Amniotic epithelial cell (primary cell): Measurements from ENCODE around the gene SRXN1.

Experiments
- DNase-seq: peaks from one replicate; pipeline ENCODE4 v3.0.0-alpha.2; 2010; ENCODE audit warnings: low read depth

SRXN1 gene

DNA sequence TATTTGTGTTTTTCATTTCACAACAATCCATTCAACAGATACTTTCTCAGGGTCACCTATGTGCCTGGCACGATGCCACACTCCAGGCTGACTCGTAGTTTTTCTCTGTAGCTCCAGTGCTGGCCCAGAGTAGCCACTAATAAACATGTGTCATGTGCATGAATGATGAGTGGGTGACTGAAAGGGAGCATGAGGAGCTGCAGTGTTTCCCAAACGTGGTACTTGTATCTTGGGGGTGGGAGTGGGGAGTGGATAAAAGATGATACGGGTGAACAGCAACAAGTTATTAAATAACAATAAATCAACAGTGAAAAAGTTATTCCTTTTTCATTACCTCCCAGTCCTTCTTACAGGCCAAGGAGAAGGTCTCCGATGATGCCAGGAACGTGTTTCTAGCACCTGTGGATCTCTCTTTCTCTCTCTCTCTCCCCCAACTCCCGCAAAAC is 17.1 kb downstream of the SRXN1 start:
- no peak for DNase-seq

DNA sequence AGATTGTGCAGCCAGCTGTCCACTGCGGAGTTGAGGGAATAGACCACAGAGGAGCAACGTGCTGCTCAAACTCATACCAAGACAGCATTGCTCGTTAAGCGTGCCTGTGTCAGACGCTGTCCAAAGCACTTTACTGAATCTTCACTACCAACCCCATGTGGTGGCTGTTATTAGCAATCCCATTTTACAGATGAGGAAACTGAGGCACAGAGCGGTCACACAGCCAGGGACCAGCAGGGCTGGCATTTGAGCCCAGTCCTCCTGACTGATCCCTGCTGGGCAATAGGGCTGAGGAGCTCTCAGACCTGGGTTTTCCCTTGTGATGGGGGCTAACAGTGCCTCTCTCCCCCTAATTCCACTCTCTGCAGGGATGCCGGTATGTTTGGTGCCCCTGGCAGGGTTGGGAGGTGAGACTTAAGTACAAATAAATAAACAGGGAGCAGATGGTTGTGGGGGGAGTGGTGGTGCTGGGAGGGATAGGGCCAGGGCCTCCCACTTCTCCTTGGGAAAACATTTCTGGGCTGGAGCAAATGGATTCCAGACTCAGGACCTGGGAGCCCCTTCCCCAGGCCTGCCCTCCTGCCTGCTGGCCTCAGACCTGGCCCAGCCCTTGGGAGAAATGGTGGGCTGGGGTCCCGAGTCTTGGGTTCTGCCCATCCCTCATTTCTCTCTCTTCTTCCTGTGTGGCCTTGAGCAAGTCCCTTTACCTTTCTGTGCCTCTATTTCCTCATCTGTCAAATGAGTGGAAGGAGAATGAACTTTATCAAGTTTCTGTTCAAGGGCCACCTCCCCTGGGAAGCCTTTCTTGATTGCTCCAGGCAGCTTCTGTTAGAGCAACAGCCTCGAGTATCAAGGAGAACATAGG is 17.7 kb downstream of the SRXN1 start:
- no peak for DNase-seq

DNA sequence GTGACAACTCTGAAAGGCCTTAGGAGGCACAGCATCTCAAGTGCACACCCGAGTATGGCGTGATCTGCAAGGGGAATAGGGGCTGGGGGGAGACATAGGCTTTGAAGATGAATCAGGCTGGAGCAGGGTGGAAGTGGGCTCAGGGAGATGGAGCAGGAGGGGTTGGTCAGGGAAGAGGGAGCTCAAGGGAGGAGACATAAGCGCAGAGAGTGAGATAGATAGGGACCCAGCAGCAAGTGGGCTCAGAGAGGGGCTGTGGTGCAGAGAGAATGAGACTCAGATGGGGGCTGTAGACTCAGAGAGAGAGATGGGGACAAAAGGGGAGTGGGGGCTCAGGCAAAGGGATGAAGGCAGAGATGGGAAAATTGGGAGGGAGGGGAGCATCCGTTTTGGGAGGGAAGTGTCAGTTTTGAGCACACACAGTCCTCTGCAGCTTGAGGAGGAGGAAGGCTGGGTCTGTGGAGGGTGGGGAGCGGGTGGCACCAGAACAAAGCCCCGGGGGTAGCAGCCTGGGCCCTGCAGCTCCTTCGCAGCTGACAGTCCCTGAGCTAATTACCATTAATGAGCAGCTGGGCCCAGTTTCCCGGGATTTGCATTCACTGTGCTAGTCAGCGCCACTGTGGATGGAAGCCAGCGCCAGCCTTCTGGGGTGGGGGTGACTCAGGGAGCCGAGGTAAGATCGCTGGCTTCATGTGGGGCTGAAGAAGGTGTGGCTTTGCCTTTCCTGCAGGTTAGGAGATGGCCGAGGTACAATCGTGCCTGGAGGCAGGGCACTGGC is 18.7 kb downstream of the SRXN1 start:
- no peak for DNase-seq

DNA sequence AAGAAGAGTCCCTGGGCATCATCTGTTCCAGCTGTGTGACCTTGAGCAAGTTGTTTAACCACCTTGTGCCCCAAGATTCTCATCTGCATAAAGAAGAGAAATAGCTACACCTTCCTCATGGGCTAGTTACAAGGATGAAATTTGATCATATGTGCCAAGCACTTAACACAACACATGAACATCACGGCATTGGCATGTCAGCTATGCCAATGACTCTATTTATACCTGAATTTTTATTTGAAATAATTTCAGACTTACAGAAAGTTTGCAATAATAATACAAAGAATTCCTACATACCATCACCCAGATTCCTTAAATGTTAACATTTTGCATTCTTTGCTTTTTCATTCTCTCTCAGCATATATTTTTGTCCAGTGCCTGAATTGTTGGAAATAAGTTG is 21.9 kb downstream of the SRXN1 start:
- DNase-seq, result no peak

DNA sequence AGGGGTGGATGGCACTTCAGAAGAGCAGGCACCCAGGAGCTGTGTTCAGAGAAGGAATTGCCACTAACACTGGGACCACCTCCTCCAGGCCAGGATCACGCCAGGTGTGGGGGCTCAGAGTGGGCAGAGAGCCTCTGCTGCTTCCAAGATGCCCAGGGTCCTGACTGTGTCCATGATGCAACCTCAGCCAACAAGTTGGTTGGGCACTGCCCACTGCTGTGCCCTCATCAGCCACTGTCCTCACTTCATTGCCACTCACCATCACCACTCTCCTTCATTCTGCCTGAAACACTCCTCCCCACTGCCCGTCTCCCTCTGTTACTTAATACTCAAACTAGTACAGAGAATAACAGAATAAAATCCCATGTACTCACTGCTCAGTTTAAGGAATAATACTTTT is 26.4 kb downstream of the SRXN1 start:
- DNase-seq, result no peak

DNA sequence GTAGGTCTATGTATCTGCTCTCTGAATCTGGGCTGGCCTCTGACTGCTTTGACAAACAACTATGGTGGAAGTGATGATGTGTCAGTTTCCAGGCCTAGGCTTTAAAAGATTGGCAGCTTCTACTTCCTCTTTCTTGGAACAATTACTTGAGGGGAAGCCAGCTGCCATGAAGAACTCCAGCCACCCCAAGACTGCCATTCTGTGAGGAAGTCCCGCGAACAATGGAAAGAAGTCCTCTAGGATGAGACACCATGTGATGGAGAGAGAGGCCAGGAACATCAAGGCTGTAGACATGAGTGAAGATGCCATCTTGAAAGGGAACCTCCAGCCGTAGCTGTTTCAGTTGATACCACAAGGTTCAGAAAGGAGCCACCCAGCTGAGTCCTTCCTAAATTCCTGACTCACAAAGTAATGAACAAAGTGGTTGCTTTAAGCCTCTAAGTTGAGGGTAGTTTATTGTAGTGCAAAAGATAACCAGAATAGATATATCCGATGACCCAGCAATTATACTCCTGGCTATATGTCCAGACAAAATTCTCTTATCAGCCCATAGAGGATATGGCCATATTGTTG is 27.6 kb downstream of the SRXN1 start:
- no peak for DNase-seq

DNA sequence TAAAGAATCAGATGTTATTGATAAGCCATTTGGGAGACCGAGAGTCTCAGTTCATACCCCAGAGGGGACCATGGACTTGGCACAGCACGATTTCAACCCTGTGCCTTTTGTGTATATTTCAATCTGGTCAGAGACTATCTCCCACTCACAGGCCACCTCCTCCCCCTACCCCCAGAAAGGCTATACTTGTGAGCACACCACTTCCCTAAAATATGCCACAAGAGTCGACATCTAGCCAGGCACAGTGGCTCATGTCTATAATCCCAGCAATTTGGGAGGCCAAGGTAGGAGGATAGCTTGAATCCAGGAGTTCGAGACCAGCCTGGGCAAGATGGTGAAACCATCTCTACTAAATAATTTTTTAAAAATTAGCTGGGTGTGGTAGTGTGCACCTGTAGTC is 29.3 kb downstream of the SRXN1 start:
- no peak for DNase-seq

DNA sequence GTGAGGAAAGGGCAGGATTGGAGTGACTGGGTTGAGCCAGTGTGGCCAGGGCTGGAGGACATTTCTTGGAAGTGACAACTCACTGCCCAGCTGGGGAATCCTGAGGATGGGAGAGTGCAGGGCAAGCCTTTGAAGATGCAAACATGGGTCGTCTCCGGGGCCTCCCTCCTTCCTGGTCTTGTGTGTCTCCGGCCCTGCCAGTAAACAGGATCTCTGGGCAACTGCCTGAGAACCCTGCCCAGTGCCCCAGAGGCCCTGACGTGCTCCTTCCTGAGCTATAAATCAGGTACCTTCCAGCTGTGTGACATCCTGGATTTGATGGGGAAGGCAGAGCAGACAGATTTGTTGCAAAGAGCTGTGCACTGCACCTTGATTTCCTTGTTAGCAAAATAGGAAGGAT is 30.0 kb downstream of the SRXN1 start:
- DNase-seq, result no peak

DNA sequence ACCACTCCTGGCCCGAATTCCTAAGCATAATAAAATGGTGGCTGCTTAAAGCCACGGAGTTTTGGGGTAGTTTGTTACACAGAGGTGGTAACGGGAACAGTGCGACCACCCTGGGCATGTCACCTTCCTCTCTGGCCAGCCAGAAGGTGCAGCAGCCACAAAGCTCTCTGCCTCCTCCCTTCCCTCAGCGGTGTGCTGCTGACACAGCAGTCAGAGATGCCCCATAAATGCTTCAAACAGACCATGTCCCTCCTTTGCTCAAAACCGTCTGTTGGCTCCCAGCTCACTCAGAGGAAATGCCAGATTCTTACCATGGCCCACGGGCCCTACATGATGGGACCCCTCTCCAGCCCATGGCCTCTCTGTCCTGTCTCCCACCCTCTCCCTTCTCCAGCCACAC is 30.8 kb downstream of the SRXN1 start:
- no peak for DNase-seq

DNA sequence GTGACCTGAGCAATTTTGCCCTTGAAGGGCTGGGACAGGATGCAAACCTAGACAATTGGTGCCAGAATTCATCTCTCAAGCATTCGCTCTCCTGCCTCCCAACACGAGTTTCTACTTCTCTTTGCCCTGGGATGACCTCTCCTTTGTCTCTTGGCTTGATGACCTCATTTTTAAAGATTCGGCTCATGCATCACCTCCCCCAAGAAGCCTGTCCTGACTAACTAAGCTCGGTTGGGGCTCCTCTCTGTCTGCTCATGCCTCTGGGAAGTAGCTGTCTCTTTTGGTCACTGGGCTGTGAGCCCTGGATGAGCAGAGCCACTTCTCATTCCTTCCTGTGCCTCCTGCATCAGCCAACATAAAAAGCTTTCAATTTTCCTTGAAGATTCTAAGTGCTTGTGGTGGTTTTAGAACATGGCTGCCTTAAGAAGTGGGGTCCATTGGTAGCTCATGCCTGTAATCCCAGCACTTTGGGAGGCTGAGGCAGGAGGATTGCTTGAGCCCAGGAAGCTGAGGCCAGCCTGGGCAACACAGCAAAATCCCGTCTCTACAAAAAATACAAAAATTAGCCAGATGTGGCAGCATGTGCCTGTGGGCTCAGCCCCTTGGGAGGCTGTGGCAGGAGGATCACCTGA is 31.8 kb downstream of the SRXN1 start:
- DNase-seq, result peak; percentile 15

DNA sequence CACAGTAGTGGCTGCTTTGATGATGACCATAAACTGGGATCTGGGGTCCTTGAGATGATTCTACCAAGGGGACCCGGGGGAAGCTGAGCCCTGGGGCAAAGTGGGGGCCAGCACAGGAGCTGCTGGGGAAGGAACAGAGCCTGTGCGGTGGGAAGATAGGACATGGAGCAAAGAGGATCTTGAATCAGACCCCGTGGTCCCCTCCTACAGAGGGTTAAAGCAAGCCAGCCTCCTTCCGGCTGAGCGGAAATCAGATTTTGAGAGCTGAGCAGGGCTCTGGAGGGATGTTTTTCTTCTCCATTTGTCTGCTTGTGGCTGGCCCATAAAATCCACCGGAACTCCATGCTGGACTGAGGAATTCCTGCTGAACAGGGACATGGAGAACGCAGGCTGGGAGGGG is 32.8 kb downstream of the SRXN1 start:
- DNase-seq, result no peak

DNA sequence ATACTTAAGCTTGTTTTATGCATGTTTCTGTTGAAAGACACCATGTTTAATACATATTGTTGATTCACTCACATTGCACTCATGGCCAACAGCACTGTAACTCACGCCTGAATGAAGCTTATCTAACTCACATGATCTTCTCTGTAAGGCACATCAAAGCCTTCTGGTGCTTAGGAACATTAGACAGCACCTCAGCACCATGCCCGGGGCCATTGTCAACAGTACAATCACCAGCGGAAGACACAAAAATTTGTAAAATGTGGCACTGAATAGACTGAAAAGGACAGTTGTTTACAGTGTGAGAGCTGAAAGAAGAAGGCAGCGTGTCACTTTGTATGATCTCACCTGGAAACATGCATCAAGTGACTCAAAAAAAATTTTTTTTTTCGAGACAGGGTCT is 34.0 kb downstream of the SRXN1 start:
- DNase-seq, result no peak

DNA sequence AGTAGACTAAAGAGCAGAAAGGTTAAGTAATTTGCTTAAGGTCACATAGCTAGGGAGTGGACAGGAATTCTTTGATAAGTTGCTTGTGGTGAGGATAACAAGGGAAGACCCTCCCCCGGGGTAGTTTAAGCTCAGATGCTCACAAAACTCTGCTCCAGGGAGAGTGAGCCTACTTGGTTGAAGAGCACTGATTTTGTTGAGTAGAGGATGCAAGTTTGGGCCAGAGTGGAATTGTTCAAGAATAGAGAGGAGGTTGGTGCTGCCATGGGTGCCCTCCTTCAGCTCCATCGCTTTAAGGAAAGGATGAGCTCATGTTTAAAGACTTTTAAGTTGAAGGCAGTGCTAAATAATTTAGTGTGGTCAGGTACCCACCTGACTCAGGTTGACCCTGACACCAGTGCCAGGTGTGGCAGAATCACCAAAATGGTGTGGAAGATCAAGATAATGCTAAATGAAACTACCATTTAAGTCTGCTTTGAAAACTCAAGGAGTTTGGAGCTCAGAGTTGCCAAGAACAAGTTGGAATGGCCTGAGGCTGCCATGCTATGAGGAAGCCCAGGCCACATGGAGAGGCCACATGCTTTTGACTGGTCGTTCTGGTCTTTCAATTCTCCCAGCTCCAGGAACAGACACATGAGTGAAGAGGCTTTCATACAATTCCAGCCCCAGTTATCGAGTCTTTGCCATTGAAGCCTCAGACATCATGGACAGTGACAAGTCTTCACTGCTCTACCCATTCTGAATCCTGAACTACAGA is 34.9 kb downstream of the SRXN1 start:
- DNase-seq, result no peak

DNA sequence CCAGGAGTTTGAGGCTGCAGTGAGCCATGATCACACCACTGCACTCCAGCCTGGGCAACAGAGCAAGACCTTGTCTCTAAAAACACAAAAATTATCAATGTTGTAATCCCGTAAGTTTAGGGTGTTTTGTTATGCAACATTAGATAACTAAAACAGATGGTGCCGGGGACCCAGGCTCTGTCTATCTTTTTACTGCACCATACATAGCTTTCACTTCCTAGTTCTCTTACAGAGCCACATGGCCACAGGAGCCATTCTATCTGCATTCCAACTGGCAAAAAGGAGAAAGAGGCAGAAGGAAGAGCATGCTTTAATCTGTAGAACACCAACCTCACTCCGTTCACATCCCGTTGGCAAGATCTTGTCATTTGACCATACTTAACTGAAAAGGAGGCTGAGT is 37.5 kb downstream of the SRXN1 start:
- no peak for DNase-seq

DNA sequence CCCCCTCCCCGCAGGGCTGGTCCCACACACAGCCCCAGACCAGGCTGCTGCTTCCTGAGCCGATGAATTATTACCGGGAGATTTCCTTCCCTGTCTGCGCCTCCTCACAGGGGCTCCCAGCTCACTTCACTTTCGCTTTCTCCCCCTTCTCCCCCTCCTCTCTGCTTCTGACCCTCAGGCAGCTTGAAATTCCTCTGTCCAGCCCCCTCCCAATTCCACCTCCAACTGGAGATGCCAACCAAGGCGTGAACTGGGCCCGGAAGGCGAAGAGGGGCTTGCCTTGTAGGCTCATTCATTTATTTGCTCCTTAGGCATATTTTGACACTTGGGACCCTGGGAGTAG is 41.2 kb downstream of the SRXN1 start:
- no peak for DNase-seq

DNA sequence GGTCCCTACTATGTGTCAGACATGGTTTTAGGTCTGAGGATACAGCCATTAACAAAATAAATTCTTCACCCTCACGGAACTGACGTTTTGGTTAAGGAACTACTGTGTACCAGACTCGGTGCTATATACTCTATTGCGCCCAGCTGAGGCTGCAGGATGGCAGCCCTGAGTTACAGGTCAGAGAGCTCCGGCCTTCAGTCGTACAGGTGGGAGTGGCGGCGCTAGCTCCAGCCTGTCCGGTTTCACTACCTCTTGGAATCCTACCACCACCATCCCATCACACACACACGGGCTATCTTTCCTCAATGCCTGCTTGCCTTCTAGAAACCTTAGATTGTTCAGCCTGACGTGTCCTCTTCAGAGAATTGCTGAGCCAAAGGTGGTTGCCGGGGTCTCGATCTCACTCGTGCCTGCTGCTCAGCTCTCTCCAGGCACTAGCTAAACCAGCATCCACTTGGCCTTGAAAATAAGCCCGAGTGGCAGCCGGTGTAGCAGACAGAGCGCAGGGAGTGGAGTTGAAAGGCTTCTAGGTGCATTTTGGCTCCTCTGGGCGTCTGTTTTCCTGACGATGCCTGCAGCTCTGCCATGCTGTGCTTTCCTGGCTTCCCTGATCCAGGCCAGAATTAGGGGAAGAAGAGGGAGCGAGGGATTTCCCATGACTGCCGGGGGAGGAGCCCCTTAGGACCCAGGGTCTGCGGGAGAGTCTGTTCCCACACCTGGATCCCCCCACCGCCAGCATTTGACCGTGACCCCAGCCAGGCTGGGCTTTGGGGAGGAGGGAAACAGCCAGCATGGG is 41.8 kb downstream of the SRXN1 start:
- no peak for DNase-seq

DNA sequence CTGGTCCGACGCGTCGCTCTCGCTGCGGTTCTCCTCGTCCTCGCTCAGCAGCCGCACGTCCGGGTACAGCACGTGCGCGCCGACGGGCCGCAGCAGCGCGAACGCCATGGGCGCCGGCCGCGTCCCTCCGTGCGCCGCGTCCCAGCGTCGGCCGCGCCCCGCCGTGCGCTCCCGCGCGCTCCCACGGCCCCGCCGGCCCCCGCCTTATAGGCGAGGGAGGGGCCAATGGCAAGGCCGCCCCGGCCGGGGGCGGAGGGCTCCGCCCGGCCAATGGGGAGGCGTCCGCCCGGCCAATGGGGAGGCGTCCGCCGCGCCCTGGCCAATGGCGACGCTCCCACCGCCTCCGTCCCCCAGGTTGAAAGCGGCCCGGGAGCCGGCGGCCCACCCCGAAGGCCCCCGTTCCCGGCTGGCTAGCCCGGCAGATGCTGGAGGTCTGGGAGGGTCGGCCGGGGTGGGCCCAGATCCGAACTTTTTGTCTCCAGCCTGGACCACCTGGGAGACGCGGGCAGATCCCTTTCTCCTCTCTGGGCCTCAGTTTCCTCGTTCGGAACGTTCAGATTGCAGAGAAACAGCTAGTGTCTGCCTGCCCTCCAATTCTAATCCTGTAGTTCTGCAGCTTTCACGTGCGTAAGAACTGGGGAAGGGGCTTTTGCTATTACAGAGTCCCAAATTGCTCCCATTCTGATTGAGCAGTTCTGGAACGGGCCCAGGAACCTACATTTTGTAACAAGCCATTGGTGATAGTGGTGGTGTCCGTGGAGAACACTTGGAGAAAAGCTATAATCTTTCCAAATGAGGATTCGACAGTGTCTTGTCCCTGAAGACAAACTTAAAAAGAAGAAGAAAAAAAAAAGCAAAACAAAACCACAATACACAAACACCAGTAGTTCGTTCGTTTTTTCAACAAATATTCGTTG is 42.6 kb downstream of the SRXN1 start, which contains the start of gene TCF15:
TSS of gene TCF15 (minus strand) at position 180 of the 917 bp plus-strand sequence. CDS start at position 108, 72 bp downstream.
- peak; percentile 5 for DNase-seq

DNA sequence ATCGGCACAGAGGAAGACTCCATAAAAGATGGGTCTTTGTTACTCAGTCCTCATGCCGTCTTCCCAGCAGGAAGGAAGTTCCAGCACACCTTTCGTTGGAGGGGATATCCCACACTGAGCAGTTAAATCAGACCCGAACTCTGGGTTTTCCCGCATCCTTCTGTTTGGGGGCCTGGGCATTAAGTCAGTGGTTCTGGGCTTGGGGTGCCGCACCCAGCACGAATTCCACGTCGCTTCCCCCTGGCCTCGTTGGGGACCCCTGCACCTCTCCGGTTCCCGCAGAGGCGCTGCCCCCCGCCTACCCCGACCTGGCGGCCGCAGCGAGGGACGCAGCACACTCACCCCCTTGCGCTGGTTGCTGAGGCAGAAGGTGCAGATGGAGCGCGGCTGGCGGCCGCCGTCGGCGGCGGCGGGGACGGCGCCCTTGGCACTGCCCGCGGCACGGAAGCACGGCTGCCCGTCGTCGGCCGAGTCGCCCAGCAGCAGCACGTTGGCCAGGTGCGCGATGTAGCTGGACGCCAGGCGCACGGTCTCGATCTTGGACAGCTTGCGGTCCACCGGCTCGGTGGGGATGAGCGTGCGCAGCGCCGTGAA is 43.5 kb downstream of the SRXN1 start:
- DNase-seq, result no peak

DNA sequence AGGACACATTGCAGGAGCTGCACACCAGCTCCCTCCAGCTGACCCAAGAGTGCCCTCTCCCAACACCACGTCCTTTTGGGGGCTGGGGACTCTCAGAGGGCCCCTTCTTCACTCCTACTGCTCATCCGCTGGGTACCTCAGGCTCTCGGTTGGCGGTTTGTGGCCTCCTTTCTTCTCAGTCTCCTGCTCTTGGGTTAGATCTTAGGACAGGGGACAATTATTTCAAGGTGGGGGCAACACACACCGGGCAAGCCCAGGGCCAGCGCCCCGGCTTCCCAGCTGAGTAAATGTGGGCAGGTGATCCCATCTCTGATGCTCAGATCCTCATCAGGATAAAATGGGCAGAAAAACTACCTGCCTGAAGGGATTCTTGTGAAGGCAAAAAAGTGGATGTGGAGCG is 44.0 kb downstream of the SRXN1 start:
- DNase-seq, result no peak
